HL-60/S4 treated with retinoic acid at 250 ng/mL for 4 days and 3 days (cell line): Measurements from ENCODE around the gene IFI16.
"Not testable (repeated sequence)": the region's sequence is repeated elsewhere in the genome, so short reads cannot be mapped to it uniquely, and the experiment has no call there.

Source experiments
- in situ Hi-C: fragments of 300-500 bp; cut with MboI; formaldehyde crosslinking; loops from 2 replicates; pipeline ENCODE4 v1.7.0; 2022; ENCODE audit warnings: low sequenced_read_pairs

The IFI16 gene

DNA sequence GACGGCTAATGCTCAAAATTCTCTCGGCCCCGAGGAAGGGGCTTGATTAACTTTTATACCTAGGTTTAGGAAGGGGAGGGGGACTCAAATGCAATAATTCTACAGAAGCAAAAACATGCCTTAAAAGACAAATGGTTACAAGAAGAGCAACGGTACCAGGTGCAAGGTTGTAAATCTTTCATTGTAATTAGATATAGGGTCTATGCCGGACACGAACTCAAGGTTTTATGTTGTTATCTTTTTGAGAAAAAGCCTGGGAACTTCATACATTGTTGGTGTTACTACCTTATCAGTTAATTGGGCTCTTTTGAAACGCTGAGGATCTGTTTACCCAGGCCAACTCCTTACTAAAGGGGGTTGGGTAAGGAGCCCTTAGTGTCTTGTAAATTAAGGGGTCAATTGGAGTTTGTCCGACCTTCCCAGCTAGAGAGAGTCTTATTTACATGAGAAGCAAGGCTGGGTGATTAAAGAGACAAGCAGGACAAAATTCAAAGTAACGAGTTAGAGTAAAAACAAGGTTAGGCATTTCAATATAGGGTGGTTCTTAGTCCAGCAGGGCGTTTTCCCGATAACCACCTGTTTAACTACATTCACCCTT lies 3.4 kb upstream of the IFI16 start:
- in situ Hi-C loops: not testable (repeated sequence)

DNA sequence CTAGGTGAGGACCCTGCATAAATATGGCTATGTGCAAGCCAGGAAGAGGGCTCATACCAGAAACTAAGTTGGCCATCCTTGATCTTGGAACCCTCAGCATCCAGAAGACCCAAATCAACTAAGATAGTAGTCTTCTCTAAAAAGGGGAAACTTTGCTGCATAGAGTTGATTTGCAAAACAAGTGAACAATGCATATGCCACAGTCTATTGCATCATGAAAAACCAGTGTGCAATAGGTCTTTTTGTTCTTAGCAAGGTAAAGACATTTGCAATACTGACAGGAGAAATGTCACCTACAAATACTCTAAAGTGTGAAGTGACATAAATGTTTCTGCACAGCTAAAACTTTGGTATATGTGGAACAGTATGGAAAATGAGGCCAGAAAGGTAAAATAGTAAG lies 2.0 kb upstream of the IFI16 start:
- in situ Hi-C loops: no loop called here

GRCh38 chr1:159008744-159009188 lies 941 bp upstream of the IFI16 start:
- in situ Hi-C loops: no loop called here

DNA sequence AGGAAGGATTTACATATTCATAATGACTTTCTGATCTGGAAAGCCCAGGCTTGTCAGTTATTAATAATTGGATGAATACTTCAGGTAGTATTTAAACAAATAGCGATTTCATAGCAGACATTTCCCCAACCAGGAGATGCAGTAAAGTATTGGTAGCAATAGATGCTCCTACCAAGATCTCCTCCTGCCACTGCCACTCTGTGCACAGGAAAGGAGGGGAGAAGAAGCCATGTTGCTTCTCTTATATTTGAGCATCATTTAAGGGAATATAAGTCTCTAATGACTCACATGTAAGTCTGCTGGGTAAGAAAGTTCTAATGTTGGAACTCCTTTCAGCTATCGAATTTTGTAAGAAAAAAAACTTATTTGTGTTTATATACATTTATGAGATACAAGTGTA lies 420 bp upstream of the IFI16 start:
- in situ Hi-C loops: no loop called here

GRCh38 chr1:159010391-159010790 lies 684 bp downstream of the IFI16 start:
- in situ Hi-C loops: no loop called here

DNA sequence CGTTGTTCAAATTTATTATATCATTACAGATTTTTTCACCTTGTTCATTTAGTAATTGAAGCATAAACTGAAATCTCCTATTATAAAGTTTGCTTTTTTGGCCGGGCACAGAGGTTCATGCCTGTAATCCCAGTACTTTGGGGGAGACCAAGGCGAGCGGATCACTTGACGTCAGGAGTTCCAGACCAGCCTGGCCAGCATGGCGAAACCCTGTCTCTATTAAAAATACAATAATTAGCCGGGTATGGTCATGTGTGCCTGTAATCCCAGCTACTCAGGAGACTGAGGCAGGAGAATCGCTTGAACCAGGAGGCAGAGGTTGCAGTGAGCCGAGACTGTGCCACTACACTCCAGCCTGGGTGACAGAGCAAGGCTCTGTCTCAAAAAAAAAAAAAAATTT lies 1.3 kb downstream of the IFI16 start:
- in situ Hi-C loops: not testable (repeated sequence)

DNA sequence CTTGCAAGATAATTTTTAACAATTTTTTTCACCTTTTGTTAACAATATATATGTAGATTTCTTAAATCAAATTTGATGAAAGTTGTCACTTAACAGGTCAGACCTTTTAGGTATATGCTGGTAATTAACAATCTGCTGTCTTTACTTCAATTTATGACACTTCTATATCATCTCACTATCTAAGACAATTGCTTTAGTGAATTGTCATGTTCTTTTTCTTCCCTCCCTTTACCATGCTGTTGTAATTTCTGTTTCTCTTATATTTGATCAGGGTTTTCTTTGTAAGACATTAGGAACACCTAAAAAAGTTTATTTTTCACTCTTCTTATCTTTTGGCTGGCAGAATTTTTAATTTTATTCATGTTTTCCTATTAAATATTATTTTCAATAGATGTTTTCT lies 2.0 kb downstream of the IFI16 start:
- in situ Hi-C loops: no loop called here

DNA sequence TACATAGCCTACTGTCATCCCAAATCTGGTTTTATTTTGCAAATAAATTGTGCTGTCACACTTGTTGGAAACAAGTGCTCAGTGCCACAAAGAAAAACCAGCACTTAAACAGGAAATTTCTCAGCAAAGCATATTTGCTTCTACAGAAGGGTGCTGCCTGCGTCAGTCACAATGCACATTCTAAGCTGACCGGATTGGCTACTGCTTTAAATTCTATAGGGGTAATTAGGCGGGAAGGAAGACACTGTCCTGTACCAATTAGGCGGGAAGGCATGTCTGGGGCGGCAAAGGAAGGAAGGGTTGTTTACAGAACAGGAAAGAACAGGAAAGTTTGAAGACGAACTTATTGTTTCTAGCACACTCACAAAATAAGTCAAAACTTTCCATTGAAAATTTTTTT lies 2.8 kb downstream of the IFI16 start:
- in situ Hi-C loops: no loop called here

DNA sequence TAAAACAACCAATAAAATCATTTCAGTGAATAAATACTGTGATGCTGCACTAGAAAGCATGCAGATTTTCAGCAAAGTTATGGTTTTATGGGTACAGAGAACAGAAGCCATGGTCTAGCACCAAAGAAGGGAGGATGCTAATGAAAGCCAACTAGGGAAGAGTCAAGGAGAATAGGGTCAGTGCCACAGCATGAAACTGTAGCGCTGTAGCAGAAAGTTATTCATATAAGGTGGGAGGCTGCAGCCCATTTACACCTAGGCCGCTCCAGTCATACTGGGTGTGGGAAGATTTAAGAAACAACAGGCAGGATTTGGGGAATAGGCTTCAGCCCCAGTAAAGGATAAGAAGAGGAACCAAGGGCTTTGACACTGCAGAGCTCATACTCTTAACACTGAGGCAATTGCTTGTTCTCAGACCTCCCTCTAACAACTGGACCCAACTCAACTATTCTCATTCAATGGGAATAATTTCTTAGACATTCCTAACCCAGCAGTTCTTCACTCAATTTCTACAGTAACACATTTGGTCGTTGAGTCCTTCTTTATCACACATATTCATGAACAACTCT lies 4.4 kb downstream of the IFI16 start:
- in situ Hi-C loops: no loop called here

GRCh38 chr1:159014851-159015250 lies 5.1 kb downstream of the IFI16 start:
- in situ Hi-C loops: no loop called here

GRCh38 chr1:159015440-159015909 lies 5.8 kb downstream of the IFI16 start:
- in situ Hi-C loops: no loop called here

- in situ Hi-C loops: no loop called here
These were observed 14.0 kb downstream of the IFI16 start for GRCh38 chr1:159023723-159024122.

- in situ Hi-C loops: no loop called here
These were observed 15.3 kb downstream of the IFI16 start for GRCh38 chr1:159025043-159025442.

- in situ Hi-C loops: not testable (repeated sequence)
These were observed 17.1 kb downstream of the IFI16 start for GRCh38 chr1:159026841-159027240.

- in situ Hi-C loops: no loop called here
These were observed 20.6 kb downstream of the IFI16 start for GRCh38 chr1:159030311-159030710.

DNA sequence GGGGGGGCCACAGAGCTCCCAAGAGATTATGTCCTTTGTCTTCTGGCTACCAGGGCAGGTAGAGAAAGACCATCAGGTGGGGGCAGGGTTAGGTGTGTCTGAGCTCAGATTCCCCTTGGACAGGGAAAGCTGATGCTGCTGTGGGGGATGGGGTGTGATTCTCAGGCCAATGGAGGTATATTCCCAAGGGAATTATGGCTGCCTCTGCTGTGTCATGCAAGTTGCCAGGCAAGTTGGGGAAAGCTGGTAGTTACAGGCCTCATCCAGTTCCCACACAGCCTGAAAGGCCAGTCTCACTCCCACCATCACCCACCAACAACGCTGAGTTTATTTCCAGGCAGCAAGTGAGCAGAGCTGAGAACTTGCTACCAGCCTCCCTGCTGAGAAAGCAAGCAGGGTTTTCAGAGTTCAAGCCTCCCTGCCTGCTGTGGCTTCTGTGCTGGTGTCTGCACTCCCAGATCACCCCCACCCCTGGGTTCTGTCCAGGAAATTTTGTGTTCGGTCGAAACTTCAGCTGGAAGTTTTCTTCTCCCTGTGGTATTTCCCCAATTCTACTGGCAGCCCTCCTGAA lies 21.3 kb downstream of the IFI16 start:
- in situ Hi-C loops: no loop called here

GRCh38 chr1:159040206-159040605 lies 30.5 kb downstream of the IFI16 start:
- in situ Hi-C loops: no loop called here

GRCh38 chr1:159040893-159041724 lies 31.4 kb downstream of the IFI16 start:
- in situ Hi-C loops: no loop called here

DNA sequence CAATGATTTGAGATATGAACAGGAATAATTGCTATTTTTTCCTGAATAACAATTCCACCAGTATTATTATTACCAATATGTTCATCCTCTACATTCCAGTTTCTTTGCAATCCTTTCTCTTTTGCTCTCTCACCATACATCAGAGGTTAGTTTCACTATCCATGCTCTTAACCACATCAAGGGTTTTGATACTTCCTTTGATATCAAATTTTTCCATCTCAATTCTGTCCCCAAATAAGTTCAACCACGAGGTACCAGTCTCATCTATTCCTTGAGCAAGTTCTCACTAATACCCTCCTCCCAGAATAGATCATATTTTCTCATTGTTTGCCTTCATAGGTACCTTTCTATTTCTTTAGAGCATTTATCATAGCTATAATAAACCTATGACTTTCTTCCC lies 36.8 kb downstream of the IFI16 start:
- in situ Hi-C loops: not testable (repeated sequence)

DNA sequence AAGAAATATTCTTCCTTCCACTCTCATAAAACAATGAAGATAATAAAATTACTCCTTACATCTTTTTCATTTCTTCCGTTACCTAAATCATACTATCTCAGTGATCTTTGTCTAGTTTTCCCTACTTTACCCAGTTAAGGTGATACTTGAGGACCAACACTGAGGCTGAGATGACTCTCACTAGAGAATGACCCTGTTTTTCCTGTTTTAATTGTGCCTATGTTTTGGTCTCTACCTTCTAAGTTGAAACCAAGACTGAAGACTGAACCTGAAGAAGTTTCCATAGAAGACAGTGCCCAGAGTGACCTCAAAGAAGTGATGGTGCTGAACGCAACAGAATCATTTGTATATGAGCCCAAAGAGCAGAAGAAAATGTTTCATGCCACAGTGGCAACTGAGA lies 41.7 kb downstream of the IFI16 start:
- in situ Hi-C loops: loop anchor here (25.0 kb wide), 1 partner anchor 539 kb away; no protein-coding TSS in a partner anchor

GRCh38 chr1:159054427-159054826 lies 44.7 kb downstream of the IFI16 start:
- in situ Hi-C loops: loop anchor here (25.0 kb wide), 1 partner anchor 542 kb away; no protein-coding TSS in a partner anchor
